GM12872 (cell line): ENCODE results near the gene RASL10B.

ENCODE experiments used
- TF ChIP-seq, protein P1 (sequence below): IDR thresholded peaks from 3 replicates; pipeline ENCODE4 v1.5.1; 2011; ENCODE audit warnings: low read depth, mild to moderate bottlenecking, low read length, moderate library complexity; ENCODE audit not compliant: insufficient read depth

Gene RASL10B

DNA sequence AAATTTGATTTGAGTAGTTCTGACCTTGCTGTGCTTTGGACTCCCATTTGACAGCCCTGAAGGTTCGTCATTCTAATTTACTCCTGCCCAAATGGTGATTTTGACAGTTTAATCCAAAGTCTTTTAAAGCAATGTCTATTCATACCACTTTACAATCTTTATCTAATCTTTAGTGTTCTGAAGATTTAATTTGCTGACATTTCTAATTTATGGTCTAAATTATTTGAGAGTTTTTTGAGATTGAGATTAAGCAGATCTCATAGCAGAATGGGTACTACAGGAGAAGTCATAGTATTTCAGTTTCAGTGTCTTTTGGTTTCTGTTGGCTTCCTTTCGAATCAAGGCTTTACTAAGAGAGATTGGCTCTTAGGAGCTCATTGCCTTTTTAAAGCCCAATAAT, 32.6 kb upstream of the RASL10B start:
- TF ChIP-seq, protein P1, sequence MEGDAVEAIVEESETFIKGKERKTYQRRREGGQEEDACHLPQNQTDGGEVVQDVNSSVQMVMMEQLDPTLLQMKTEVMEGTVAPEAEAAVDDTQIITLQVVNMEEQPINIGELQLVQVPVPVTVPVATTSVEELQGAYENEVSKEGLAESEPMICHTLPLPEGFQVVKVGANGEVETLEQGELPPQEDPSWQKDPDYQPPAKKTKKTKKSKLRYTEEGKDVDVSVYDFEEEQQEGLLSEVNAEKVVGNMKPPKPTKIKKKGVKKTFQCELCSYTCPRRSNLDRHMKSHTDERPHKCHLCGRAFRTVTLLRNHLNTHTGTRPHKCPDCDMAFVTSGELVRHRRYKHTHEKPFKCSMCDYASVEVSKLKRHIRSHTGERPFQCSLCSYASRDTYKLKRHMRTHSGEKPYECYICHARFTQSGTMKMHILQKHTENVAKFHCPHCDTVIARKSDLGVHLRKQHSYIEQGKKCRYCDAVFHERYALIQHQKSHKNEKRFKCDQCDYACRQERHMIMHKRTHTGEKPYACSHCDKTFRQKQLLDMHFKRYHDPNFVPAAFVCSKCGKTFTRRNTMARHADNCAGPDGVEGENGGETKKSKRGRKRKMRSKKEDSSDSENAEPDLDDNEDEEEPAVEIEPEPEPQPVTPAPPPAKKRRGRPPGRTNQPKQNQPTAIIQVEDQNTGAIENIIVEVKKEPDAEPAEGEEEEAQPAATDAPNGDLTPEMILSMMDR = no peak

DNA sequence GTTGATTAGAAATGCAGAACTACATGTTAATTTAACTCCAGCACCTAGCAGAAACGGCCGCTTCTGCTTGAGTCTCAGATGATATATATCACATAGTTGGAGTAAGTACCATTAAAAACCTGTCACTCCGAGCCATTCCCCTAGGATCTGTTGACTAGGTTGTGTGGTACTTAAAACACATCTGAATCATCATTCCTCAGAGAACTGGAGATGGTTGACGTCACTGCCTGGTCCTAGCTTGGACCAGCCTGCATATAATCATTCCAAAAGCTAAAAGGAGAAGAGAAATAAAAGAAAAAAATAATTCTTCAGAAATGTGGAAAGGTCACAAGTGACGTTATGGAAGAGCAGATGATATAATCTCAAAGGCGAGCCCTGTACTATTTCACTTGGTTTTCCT, 31.3 kb upstream of the RASL10B start:
- TF ChIP-seq, protein P1 = no peak

DNA sequence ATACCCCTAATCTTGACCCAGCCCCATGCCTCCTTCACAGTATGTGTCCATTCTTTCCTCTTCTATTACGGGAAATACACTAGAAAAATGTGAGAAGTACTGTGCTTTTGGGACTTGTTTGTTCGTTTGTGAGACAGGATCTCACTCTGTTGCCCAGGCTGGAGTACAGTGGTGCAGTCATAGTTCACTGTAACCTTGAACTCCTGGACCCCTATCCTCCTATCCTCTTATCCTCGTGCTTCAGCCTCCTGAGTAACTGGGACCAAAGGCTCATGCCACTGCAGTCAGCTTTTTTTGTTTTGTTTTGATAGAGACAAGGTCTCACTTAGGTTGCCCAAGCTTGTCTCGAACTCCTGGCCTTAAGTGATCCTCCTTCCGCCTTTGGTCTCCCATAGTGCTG, 29.9 kb upstream of the RASL10B start:
- TF ChIP-seq, protein P1 = no peak

DNA sequence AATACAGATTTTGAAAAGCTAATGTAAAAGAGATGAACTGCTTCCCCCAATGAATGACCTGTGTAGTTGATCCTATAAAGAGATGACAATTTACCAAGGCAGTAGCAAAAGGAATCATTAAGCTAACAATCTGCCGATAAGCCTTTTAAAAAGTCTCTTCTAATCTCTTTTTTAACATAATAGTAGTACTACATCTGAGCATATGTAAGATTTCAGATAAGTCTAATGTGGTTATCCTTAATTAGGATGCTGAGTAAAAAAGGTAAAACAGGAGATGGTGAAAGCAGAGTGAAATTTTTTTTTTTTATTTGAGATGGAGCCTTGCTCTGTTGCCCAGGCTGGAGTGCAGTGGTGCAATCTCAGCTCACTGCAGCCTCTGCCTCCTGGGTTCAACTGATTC, 26.2 kb upstream of the RASL10B start:
- TF ChIP-seq, protein P1 = no peak

DNA sequence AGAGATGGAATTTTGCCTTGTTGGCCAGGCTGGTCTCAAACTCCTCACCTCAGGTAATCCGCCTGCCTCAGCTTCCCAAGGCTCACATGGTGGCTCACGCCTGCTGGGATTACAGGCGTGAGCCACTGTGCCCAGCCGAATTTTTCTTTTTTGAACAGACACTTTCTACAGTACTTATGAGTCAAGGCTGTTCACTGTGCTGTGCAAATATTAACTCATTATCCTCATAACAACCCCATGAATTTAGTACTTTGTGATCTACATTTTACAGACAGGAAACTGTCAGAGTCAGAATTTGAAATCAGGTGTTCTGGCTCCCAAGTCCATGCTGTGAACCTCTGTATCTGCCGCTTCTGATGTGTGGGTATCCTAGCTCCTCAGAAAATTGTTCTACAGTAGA, 25.7 kb upstream of the RASL10B start:
- TF ChIP-seq, protein P1 = no peak

DNA sequence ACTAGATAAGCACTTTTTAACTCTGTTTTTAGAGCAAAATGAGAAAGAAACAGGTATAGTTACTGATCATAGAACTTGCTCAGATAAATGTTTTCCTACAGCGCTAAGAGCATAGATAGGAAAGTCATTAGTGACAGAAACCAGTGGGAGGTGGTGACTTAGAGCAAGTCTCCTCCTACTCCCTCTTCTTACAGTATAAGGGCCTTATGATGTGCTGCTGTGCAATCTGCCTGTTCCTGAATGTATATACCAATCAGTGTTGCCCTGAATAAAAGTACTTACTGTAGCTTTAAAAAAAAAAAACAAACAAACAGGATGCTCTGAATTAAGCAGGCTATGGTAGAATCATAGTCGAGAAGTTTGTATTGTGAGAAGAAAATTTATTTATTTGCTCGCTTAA, 23.3 kb upstream of the RASL10B start:
- TF ChIP-seq, protein P1 = no peak

DNA sequence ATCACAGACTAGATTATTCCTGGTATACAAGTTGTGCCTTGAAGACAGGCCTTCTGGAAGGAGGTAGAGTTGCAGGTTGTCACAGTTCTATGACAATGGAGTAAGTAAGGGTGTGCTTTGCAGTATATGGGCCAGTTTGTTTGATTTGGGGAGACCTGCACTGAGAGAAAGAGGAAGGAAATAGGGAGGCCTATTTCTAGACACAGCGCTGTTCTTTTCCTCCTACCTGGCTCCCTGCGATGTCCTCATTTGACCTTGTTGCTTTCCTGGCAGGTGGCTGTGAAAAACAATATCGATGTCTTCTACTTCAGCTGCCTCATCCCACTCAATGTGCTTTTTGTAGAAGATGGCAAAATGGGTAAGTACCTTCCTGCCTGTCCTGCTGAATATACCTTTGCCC, 22.5 kb upstream of the RASL10B start:
- TF ChIP-seq, protein P1 = no peak

DNA sequence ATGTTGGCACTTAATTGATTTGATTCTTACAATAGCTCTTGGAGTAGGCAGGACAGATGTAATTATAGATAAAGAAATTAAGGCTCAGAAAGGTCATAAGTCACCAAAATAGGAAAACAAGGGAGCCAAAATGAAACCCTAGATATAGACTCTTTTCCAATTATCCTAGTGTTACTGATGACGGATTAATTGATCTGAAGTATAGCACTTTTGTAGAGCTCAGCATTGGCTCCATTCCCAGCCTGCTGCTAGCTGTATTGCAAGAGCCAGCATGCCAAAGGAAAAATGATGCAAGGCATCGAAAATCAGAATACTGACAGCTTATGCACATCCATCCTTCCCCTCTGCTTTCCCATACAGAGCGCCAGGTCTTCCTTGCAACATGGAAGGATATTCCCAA, 21.6 kb upstream of the RASL10B start:
- TF ChIP-seq, protein P1 = no peak
